ENCODE results near the gene EXOC1L.

Gene EXOC1L

DNA sequence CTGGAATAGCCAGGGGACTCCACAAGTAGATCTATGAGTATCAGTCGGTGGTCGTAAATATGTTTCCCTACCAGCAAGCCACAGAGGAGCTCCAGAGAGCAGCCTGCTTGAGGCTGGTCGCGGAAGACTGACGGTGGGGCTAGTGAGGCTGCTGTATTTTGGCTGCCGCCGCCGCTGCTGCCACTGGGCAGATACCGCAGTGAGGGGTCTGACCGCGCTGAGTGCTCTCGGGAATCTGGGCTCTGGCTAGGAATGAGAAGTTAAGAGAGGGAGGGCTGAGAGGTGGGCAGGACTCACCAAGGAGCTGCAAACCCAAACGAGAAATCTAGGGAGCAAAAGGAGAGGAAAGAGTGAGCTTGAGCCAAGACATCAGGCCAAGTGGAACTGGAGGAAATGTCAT is at the start of gene EXOC1L:
Gene EXOC1L (plus strand): TSS at position 157 of the 400 bp plus-strand sequence. CDS start 237 bp downstream, at position 394.
- DNase-seq (ENCODE audit: low read depth in 2 of 3, low spot score in 2 of 3) = no peak

DNA sequence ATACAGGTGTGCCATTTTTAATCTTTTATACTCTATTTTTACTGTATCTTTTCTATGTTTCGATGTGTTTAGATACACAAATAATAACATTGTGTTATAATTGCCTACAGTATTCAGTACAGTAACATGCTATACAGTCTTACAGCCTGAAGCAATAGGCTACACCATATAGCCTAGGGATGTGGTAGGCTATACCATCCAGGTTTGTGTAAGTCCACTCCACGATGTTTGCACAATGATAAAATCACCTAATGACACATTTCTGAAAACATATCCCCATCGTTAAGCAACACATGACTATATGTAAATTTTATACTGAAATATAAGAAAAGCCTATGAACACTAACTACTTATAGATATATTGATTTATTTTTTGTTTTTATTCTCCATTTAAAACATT is 48.9 kb upstream of the EXOC1L start:
- no peak for DNase-seq (ENCODE audit: low read depth in 2 of 3, low spot score in 2 of 3)

GRCh38 chr4:55781341-55781740 is 38.2 kb upstream of the EXOC1L start:
- no peak for DNase-seq (ENCODE audit: low read depth in 2 of 3, low spot score in 2 of 3)

DNA sequence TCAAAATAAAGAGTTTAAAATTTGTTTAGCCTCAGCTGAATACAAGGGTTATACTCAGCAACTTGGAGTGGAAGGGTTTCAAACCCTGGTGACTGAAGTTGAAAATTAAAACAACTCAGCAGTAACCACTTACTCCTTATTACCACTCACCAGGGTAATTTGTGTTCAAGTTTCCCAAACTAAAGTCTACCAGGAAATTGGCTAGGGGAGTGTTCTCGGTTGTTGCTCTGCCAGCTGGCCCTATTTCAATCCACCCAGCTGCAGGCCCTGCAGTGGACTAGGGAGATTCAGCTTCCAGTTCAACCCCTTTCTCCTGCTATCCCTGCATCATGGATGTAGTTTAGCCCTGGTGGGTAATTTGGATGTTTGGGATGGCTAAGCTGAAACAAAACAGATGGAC is 37.8 kb upstream of the EXOC1L start:
- no peak for DNase-seq (ENCODE audit: low read depth in 2 of 3, low spot score in 2 of 3)

- DNase-seq (ENCODE audit: low read depth in 2 of 3, low spot score in 2 of 3) = no peak
These were observed 36.0 kb upstream of the EXOC1L start for GRCh38 chr4:55783584-55783983.

DNA sequence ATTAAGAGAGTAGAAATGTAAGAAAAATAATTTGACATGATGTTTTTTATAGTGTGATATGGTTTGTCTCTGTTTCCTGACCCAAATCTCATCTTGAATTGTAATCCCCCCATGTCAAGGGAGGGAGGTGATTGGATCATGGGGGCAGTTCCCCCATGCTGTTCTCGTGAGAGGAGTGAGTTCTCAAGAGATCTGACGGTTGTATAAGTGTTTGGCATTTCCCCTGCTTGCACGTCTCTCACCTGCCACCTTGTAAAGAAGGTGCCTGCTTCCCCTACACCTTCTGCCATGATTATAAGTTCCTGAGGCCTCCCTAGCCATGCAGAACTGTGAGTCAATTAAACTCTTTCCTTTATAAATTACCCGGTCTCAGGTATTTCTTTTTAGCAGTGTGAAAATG is 34.8 kb upstream of the EXOC1L start:
- DNase-seq (ENCODE audit: low read depth in 2 of 3, low spot score in 2 of 3) = no peak

DNA sequence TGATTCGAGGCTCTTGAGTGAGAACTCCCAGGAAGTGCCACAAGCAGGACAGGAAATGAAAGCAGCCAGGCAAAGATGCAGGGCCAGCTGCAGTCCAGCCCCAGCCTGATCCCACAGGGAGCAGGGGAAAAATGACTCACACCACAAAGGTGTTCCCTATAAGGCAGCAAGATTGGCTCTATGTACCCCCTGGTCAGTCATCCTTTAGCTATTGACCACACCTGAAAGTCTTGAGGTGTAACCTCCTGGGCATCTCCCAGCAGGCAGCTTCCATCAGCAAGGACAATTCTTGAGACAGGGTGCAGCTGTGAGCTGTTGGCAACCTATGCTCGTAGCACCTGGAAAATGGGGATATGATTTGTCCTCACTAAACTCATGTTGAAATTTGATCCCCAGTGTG is 27.9 kb upstream of the EXOC1L start:
- no peak for DNase-seq (ENCODE audit: low read depth in 2 of 3, low spot score in 2 of 3)

GRCh38 chr4:55793479-55793878 is 26.1 kb upstream of the EXOC1L start:
- no peak for DNase-seq (ENCODE audit: low read depth in 2 of 3, low spot score in 2 of 3)

DNA sequence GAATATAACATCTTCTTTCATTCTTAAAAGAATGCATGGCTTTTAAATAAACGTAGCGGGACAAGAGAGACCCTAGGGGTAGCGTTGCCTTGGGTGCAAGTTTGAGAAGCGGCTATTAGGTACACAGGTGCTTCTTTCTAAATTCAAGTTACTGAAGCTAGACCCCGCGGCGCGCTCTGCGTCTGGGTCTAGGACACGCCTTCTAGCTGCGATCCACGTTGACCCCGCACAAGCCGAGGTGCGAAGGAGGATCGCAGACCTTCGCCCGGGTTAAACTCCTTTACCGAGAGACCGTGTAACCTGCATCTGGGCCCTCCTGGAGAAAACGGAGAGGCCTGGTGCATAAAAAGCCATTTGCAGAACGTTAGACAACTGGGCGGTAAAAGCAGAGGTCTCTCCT is 25.5 kb upstream of the EXOC1L start:
- no peak for DNase-seq (ENCODE audit: low read depth in 2 of 3, low spot score in 2 of 3)

DNA sequence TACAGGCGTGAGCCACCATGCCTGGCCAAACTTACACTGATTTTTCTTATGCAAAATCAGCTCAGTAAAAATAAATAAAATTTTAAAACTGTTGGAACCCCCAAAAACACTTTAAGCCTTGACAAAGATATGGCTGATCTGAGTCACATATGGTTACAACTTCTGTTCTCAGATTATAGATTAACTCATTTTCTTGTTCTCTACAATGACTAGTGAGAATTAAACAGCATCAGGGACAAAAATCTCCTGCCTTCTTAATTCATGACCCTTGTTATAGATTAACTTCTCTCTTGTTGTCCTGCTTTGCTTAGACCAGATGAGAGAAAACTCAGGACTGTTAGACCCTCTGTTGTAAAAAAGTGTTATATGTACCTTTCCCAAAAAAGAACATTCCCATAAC is 24.2 kb upstream of the EXOC1L start:
- DNase-seq (ENCODE audit: low read depth in 2 of 3, low spot score in 2 of 3) = no peak

- DNase-seq (ENCODE audit: low read depth in 2 of 3, low spot score in 2 of 3) = no peak
These were observed 18.1 kb upstream of the EXOC1L start for GRCh38 chr4:55801498-55801897.

GRCh38 chr4:55807556-55807955 is 12.0 kb upstream of the EXOC1L start:
- DNase-seq (ENCODE audit: low read depth in 2 of 3, low spot score in 2 of 3) = no peak

GRCh38 chr4:55808186-55808585 is 11.4 kb upstream of the EXOC1L start:
- no peak for DNase-seq (ENCODE audit: low read depth in 2 of 3, low spot score in 2 of 3)

- DNase-seq (ENCODE audit: low read depth in 2 of 3, low spot score in 2 of 3) = no peak
These were observed 11.0 kb upstream of the EXOC1L start for GRCh38 chr4:55808632-55809031.

DNA sequence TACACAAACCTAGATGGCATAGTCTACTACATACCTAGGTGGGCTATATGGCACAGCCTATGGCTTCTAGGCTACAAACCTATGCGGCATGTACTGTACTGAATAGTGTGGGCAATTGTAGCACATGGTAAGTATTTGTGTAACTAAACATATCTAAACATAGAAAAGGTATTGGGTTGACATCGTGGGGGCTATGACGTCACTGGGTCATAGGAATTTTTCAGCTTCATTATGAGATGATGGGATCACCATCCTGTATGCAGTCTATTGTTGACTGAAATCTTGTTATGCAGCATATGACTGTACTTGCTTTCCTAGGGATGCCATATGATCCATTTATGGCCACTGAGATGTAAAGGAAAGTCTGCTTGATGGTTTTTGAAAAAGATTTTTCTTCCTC is 1.9 kb upstream of the EXOC1L start:
- no peak for DNase-seq (ENCODE audit: low read depth in 2 of 3, low spot score in 2 of 3)

GRCh38 chr4:55820279-55820678 is 689 bp downstream of the EXOC1L start:
- DNase-seq (ENCODE audit: low read depth in 2 of 3, low spot score in 2 of 3) = no peak

DNA sequence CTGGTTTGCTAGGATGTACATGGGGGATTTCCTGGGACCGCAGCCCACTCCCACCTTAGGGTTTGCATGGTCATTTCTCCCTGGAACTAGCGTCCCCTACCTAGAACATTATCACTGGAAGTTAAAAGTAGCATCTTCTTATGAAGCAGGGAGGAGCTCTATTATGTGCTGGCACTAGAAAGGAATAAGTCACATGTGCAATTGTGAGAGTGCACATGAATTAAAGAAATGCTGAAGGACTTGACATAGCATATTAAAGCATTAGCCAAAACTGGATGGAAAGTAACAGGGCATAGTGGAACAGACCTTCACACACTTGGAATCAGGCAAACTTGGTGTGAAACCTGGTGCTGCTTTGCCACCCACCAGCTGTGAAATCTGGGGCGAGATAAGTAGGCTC is 2.7 kb downstream of the EXOC1L start:
- DNase-seq (ENCODE audit: low read depth in 2 of 3, low spot score in 2 of 3) = no peak

DNA sequence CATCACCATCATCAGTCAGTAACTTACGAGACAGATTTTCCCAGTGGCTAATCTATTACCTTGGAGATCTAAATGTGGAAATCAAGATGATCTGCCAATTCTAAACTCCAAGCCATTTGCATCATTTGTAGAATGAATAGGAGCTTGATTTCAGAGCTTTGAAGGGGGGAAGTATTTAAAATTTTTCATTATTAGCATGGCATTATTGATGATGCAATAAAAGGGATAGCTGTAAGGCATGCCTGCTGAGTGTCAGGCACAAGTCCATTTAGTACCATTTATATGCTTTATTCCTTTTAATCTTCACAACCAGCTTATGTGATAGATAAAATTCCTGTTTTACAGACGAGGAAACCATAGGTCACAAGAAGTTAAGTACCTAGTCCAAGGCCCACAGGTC is 5.3 kb downstream of the EXOC1L start:
- no peak for DNase-seq (ENCODE audit: low read depth in 2 of 3, low spot score in 2 of 3)

- DNase-seq (ENCODE audit: low read depth in 2 of 3, low spot score in 2 of 3) = no peak
These were observed 7.4 kb downstream of the EXOC1L start for GRCh38 chr4:55826986-55827385.

- DNase-seq (ENCODE audit: low read depth in 2 of 3, low spot score in 2 of 3) = no peak
These were observed 8.0 kb downstream of the EXOC1L start for GRCh38 chr4:55827582-55827981.

DNA sequence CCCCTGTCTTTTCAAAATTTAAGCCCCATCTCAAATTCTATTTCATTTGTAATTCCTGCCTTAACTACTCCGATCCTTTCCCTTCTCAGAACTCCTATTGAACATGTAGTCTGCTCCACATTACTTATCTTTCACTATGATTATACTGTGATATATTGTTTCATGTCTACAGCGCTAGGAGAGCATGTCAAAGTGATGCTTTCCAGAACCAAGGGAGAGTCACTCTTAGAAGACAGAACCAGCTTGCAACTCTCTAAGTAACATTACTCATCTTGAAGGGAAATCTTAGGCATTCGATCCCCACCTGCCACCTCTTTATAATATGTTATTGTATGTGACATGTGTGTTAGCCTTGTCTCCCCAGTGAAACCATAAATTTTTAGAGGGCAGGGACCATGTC is 10.5 kb downstream of the EXOC1L start:
- DNase-seq (ENCODE audit: low read depth in 2 of 3, low spot score in 2 of 3) = no peak

DNA sequence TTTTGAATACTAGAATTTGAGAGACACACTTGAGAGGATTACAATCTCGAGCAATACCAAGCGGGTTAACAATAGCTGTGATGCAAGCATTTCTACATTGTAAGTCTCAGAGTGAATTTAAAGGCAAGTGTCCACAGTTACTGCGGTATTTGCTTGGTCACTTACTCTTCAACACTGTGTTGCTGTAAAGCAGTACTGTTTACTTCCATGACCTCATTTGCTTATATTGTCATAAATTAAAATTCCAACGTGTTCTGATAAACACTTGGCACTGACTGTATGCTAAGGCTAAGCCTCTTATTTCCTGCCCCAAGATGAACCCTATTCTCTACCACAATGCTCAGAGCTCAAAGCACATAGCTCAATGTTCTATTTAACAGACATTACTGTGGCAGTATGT is 11.1 kb downstream of the EXOC1L start:
- DNase-seq (ENCODE audit: low read depth in 2 of 3, low spot score in 2 of 3) = no peak

GRCh38 chr4:55834086-55834795 is 14.7 kb downstream of the EXOC1L start:
- no peak for DNase-seq (ENCODE audit: low read depth in 2 of 3, low spot score in 2 of 3)

GRCh38 chr4:55837903-55838302 is 18.3 kb downstream of the EXOC1L start:
- no peak for DNase-seq (ENCODE audit: low read depth in 2 of 3, low spot score in 2 of 3)
